H1 (cell line): ENCODE results near the gene FAM24A. TPM values are rescaled to one million over a fixed set of nuclear protein-coding genes. Genes with fewer than 3 reads are reported as not detected.

Experiments used
- CTCF ChIA-PET: fragments of 300-600 bp; sonication (Branson Sonifier 250); formaldehyde crosslinking; loops from one replicate; lab custom pipeline; 2021; ENCODE audit not compliant: partially characterized antibody; lab: Charles Lee
- POLR2A ChIA-PET: fragments of 300-600 bp; sonication (Branson Sonifier 250); formaldehyde crosslinking; loops from one replicate; lab custom pipeline; 2021; ENCODE audit warnings: inconsistent platforms; ENCODE audit not compliant: partially characterized antibody; lab: Charles Lee
- DNase-seq, 2 experiments: peaks; one replicate each; pipeline versions ENCODE4 v3.0.0 to v3.0.0-alpha.2; 2010 to 2022; ENCODE audit warnings: low spot score in 2 of 2, low read depth in 1 of 2, mixed read lengths in 1 of 2
- FAIRE-seq: peaks from 2 replicates; lab custom pipeline; 2011; peaks lifted over from hg19 to GRCh38; lab: Jason Lieb, UNC
- H2AFZ ChIP-seq: 2 replicates; pipeline ENCODE4 v1.8.1; 2012; ENCODE audit warnings: low read length, inconsistent platforms
- H2AK5ac ChIP-seq: 2 replicates; pipeline ENCODE4 v1.6.1; 2013; ENCODE audit warnings: low read depth, low read length
- H2BK120ac ChIP-seq: replicated peaks from 2 replicates; pipeline ENCODE3; 2013; ENCODE audit warnings: low read depth, low read length, inconsistent platforms
- H2BK12ac ChIP-seq: 2 replicates; pipeline ENCODE4 v1.6.1; 2013; ENCODE audit warnings: low read depth, low read length
- H2BK15ac ChIP-seq: 2 replicates; pipeline ENCODE4 v1.6.1; 2013; ENCODE audit warnings: low read length
- H2BK20ac ChIP-seq: 2 replicates; pipeline ENCODE4 v1.6.1; 2013; ENCODE audit warnings: low read length
- H2BK5ac ChIP-seq: 2 replicates; pipeline ENCODE4 v1.6.1; 2013; ENCODE audit warnings: low read depth, low read length
- H3K14ac ChIP-seq: 2 replicates; pipeline ENCODE4 v1.6.1; 2013; ENCODE audit warnings: inconsistent platforms; ENCODE audit not compliant: insufficient read length
- H3K18ac ChIP-seq: 2 replicates; pipeline ENCODE4 v1.6.1; 2013; ENCODE audit warnings: low read length; ENCODE audit errors: extremely low read depth
- H3K23ac ChIP-seq: 2 replicates; pipeline ENCODE4 v1.6.1; 2013; ENCODE audit warnings: inconsistent platforms; ENCODE audit not compliant: insufficient read length
- H3K23me2 ChIP-seq: 2 replicates; pipeline ENCODE4 v1.6.1; 2013; ENCODE audit warnings: low read depth, low read length
- H3K27ac ChIP-seq: 2 replicates; pipeline ENCODE4 v1.6.1; 2011; ENCODE audit warnings: low read depth, low read length, inconsistent platforms
- H3K27me3 ChIP-seq, 4 experiments: replicated peaks in 1 of 4; 1 replicate in 1 of 4; 2 replicates in 3 of 4; pipeline versions ENCODE4 v1.6.1 to v1.8.1; 2011 to 2013; ENCODE audit warnings: low read length in 3 of 4, mild to moderate bottlenecking in 3 of 4, inconsistent platforms in 2 of 4, mixed read lengths in 2 of 4, moderate library complexity in 1 of 4; ENCODE audit not compliant: control insufficient read depth in 3 of 4, insufficient read depth in 3 of 4; ENCODE audit errors: extremely low read depth in 1 of 4
- H3K36me3 ChIP-seq, 4 experiments: 2 replicates each; pipeline versions ENCODE4 v1.6.1 to v1.8.1; 2011 to 2013; ENCODE audit warnings: mild to moderate bottlenecking in 4 of 4, low read length in 3 of 4, moderate library complexity in 2 of 4, control low read depth in 1 of 4, inconsistent platforms in 1 of 4; ENCODE audit not compliant: insufficient read depth in 4 of 4, control insufficient read depth in 2 of 4
- H3K4ac ChIP-seq: replicated peaks from 2 replicates; pipeline ENCODE3; 2013; ENCODE audit warnings: low read length, low read depth, mixed read lengths, inconsistent platforms; ENCODE audit not compliant: insufficient read length
- H3K4me1 ChIP-seq, 4 experiments: replicated peaks in 1 of 4; 1 replicate in 1 of 4; 2 replicates in 3 of 4; pipeline versions ENCODE4 v1.6.1 to v1.8.1; 2011 to 2013; ENCODE audit warnings: low read length in 3 of 4, inconsistent platforms in 2 of 4, mixed read lengths in 1 of 4; ENCODE audit not compliant: insufficient read depth in 4 of 4, control insufficient read depth in 3 of 4
- H3K4me2 ChIP-seq, 2 experiments: 2 replicates each; pipeline versions ENCODE4 v1.6.1 to v1.8.1; 2011 to 2013; ENCODE audit warnings: low read depth in 2 of 2, low read length in 2 of 2, control low read depth in 1 of 2, inconsistent platforms in 1 of 2, mild to moderate bottlenecking in 1 of 2; ENCODE audit not compliant: insufficient read depth in 1 of 2
- H3K4me3 ChIP-seq, 4 experiments: fragments of 200-600, 300-600 bp in 1 of 4; sonication (generic), shearing (Covaris generic), sonication (Bioruptor Twin) in 1 of 4; 2 replicates each; pipeline versions ENCODE4 v1.5.1 to v1.8.1; 2011 to 2016; ENCODE audit warnings: low read length in 4 of 4, low read depth in 3 of 4, control low read depth in 2 of 4, inconsistent platforms in 2 of 4, mild to moderate bottlenecking in 2 of 4, mixed read lengths in 1 of 4, moderate library complexity in 1 of 4; ENCODE audit not compliant: insufficient read depth in 2 of 4; ENCODE audit errors: extremely low read depth in 1 of 4
- H3K56ac ChIP-seq: replicated peaks from 2 replicates; pipeline ENCODE3; 2013; ENCODE audit warnings: low read depth, mild to moderate bottlenecking, mixed read lengths, low read length, inconsistent platforms; ENCODE audit not compliant: insufficient read length
- H3K79me1 ChIP-seq: 2 replicates; pipeline ENCODE4 v1.6.1; 2013; ENCODE audit warnings: low read depth, low read length, control low read depth
- H3K79me2 ChIP-seq, 2 experiments: 2 replicates each; pipeline versions ENCODE4 v1.6.1 to v1.8.1; 2012 to 2013; ENCODE audit warnings: low read length in 2 of 2, mild to moderate bottlenecking in 2 of 2, inconsistent platforms in 1 of 2; ENCODE audit not compliant: insufficient read depth in 2 of 2, control insufficient read depth in 1 of 2
- H3K9ac ChIP-seq, 4 experiments: replicated peaks in 1 of 4; 1 replicate in 1 of 4; 2 replicates in 3 of 4; pipeline versions ENCODE4 v1.6.1 to v1.8.1; 2011 to 2013; ENCODE audit warnings: low read depth in 3 of 4, low read length in 3 of 4, control low read depth in 2 of 4, mild to moderate bottlenecking in 2 of 4, moderate library complexity in 2 of 4, inconsistent platforms in 1 of 4; ENCODE audit errors: extremely low read depth in 1 of 4
- H3K9me3 ChIP-seq, 2 experiments: 2 replicates each; pipeline versions ENCODE4 v1.6.1 to v1.8.1; 2012 to 2013; ENCODE audit warnings: mild to moderate bottlenecking in 2 of 2, moderate library complexity in 2 of 2, control low read depth in 1 of 2, inconsistent platforms in 1 of 2, low read depth in 1 of 2, low read length in 1 of 2, mixed read lengths in 1 of 2; ENCODE audit not compliant: insufficient read depth in 2 of 2
- H4K20me1 ChIP-seq, 2 experiments: replicated peaks in 1 of 2; 2 replicates each; pipeline versions ENCODE3 to v1.8.1; 2011 to 2013; ENCODE audit warnings: inconsistent platforms in 2 of 2, low read length in 2 of 2, mild to moderate bottlenecking in 1 of 2; ENCODE audit not compliant: insufficient read depth in 2 of 2, control insufficient read depth in 1 of 2
- H4K5ac ChIP-seq: 2 replicates; pipeline ENCODE4 v1.6.1; 2013; ENCODE audit warnings: low read length, low read depth, mixed read lengths, inconsistent platforms; ENCODE audit not compliant: insufficient read length
- H4K8ac ChIP-seq: 2 replicates; pipeline ENCODE4 v1.8.0; 2013; ENCODE audit warnings: mild to moderate bottlenecking, moderate library complexity, low read length, inconsistent platforms; ENCODE audit not compliant: insufficient read depth; ENCODE audit errors: extremely low read depth
- H4K91ac ChIP-seq: replicated peaks from 2 replicates; pipeline ENCODE3; 2013; ENCODE audit warnings: low read length, mixed read lengths, inconsistent platforms; ENCODE audit not compliant: insufficient read length
- ASH2L ChIP-seq: fragments of 200-600, 300-600 bp; sonication (generic); IDR thresholded peaks from one replicate; pipeline ENCODE4 v1.7.1; 2017; ENCODE audit warnings: low read length
- BRCA1 ChIP-seq: IDR thresholded peaks from 2 replicates; pipeline ENCODE4 v1.6.1; 2012; ENCODE audit warnings: low read depth, low read length, improper control_type of control experiment
- CHD2 ChIP-seq: IDR thresholded peaks from 2 replicates; pipeline ENCODE4 v1.6.1; 2012; ENCODE audit warnings: low read length, improper control_type of control experiment
- CTBP2 ChIP-seq: IDR thresholded peaks from 2 replicates; pipeline ENCODE4 v1.7.0; 2011; ENCODE audit warnings: borderline replicate concordance, mild to moderate bottlenecking, moderate library complexity, mixed read lengths, low read length; ENCODE audit not compliant: insufficient read depth, insufficient read length
- EP300 ChIP-seq, 2 experiments: IDR thresholded peaks; 1 replicate in 1 of 2; 2 replicates in 1 of 2; pipeline ENCODE4 v1.6.1; 2011 to 2012; ENCODE audit warnings: low read depth in 2 of 2, low read length in 2 of 2, mild to moderate bottlenecking in 2 of 2, borderline replicate concordance in 1 of 2, inconsistent platforms in 1 of 2, moderate library complexity in 1 of 2
- FOSL1 ChIP-seq: IDR thresholded peaks from 2 replicates; pipeline ENCODE4 v1.6.1; 2011; ENCODE audit warnings: mild to moderate bottlenecking, low read depth, low read length, moderate library complexity; ENCODE audit not compliant: insufficient read depth
- JUND ChIP-seq: IDR thresholded peaks from 2 replicates; pipeline ENCODE4 v1.6.1; 2011; ENCODE audit warnings: mild to moderate bottlenecking, improper control_type of control experiment, low read length
- KDM4A ChIP-seq: IDR thresholded peaks from one replicate; pipeline ENCODE4 v1.7.1; 2012; ENCODE audit warnings: low read depth, mild to moderate bottlenecking, moderate library complexity, low read length, inconsistent platforms; ENCODE audit not compliant: severe bottlenecking
- POLR2AphosphoS5 ChIP-seq: IDR thresholded peaks from 2 replicates; pipeline ENCODE4 v1.6.1; 2011; ENCODE audit warnings: low read depth, low read length
- POU5F1 ChIP-seq: IDR thresholded peaks from 2 replicates; pipeline ENCODE4 v1.6.1; 2011; ENCODE audit warnings: low read depth, mild to moderate bottlenecking, low read length, moderate library complexity
- RBBP5 ChIP-seq: IDR thresholded peaks from 2 replicates; pipeline ENCODE4 v1.7.1; 2012; ENCODE audit warnings: low read depth, mild to moderate bottlenecking, inconsistent platforms, low read length, moderate library complexity, borderline replicate concordance
- TAF1 ChIP-seq: IDR thresholded peaks from 2 replicates; pipeline ENCODE4 v1.6.1; 2011; ENCODE audit warnings: mild to moderate bottlenecking, low read depth, low read length
- ZNF274 ChIP-seq: IDR thresholded peaks from 2 replicates; pipeline ENCODE4 v1.7.0; 2012; ENCODE audit warnings: low read length, borderline replicate concordance; ENCODE audit errors: extremely low read depth
- WGBS, 2 experiments: shearing (Covaris generic) in 1 of 2; methylation state at CpG; one replicate each; pipeline versions ENCODE4 v1.1.6 to v1.1.7; 2013 to 2015; ENCODE audit warnings: low lambda C conversion rate in 2 of 2, mixed read lengths in 2 of 2, inconsistent platforms in 1 of 2, low coverage in 1 of 2, missing lambda C conversion rate in 1 of 2; ENCODE audit not compliant: insufficient replicate concordance in 2 of 2, insufficient coverage in 1 of 2, insufficient read length in 1 of 2; ENCODE audit errors: extremely low coverage in 1 of 2, missing lambda C conversion rate in 1 of 2; 5-methylcytosine and 5-hydroxymethylcytosine counted together
- polyA plus RNA-seq, 7 experiments: library from polyadenylated mRNA; depleted of rRNA in 3 of 7; stranded (reverse) in 5 of 7; unstranded in 2 of 7; fragments of >200 nt in 5 of 7; fragments of 200-250 nt in 2 of 7; gene quantifications; 1 replicate in 5 of 7; 2 replicates in 1 of 7; 4 replicates in 1 of 7; pipeline versions ENCODE4 v1.2.1 to v1.2.3, GENCODE V29; 2011 to 2013; ENCODE audit warnings: missing spikeins in 2 of 7, mixed read lengths in 2 of 7
- total RNA-seq: library from RNA; stranded (reverse); fragmentation: NEBNext Ultra II Directional; extraction: Animal tissue kit (Norgen Biotek cat#: 25700); gene quantifications from 2 replicates; pipeline ENCODE4 v1.2.1, GENCODE V29; 2021
- TF ChIP-seq, protein P1 (sequence below): IDR thresholded peaks from 2 replicates; pipeline ENCODE4 v1.6.1; 2011; ENCODE audit warnings: low read length, improper control_type of control experiment

Gene FAM24A
- total and polyA plus RNA-seq, 2 of the 8 experiments (the other 6 are each of a cell fraction or from before 2014, with no cell fraction given): not detected

DNA sequence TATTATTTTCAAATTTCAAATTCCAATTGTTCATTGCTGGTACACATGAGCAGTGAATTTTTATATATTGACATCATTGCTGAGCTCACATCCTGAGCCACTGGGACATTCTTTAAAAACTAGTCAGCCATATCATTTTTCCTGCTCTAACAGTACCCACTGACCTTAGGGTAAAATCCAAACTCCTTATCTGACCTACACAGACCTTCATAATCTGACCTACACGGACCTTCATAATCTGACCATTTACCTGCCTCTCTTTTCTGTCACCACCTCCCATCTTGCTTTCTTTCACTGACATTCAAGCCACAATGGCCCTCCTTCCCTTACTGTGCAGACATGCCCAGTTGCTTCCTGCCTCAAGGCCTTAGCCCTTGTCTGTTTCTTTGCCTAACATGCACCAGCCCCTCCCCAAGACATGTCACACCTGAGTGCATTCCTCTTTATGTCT is 48.7 kb upstream of the FAM24A start:
- Histone ChIP-seq H3K4me1 (peaks cover 0 to 5% (median under 1%) of the 10 kb centered on the region in 4 experiments; a peak in 2 of 7 replicates), H4K8ac (no peak overlapping the region), H2AFZ (no peak overlapping the region), H2BK5ac (0 out of 2 replicates have a peak overlapping the region, but pooled peaks have one; percentile 28), H3K79me2 (no peaks in the 10 kb centered on the region), H3K9me3 (peaks cover 5 to 6% of the 10 kb centered on the region in 2 experiments; a peak in 3 of 4 replicates), H2BK12ac (no peak overlapping the region), H2BK20ac (no peak overlapping the region), H3K27me3 (no peaks in the 10 kb centered on the region), H3K56ac (no peak overlapping the region), H3K79me1 (no peaks in the 10 kb centered on the region), H3K23ac (no peak overlapping the region), H2BK120ac (peak overlapping the region; percentile 29), H3K4ac (peak overlapping the region; percentile 36), H2AK5ac (no peak overlapping the region), H2BK15ac (no peak overlapping the region), H3K23me2 (no peaks in the 10 kb centered on the region), H3K4me3 (no peak overlapping the region), H3K9ac (no peak overlapping the region), H3K36me3 (no peaks in the 10 kb centered on the region), H3K14ac (no peak overlapping the region), H4K20me1 (no peaks in the 10 kb centered on the region), H3K27ac (no peak overlapping the region), H3K18ac (no peak overlapping the region), H4K91ac (no peak overlapping the region), H4K5ac (no peak overlapping the region), H3K4me2 (no peak overlapping the region)
- no peak for FAIRE-seq
- POLR2A ChIA-PET: no interaction called here
- no peak for DNase-seq
- CTCF ChIA-PET: no interaction called here
- 100% methylated on average over 1 of the region's 1 CpG; no CpG with 5 or more reads in 1 of the 2 experiments for whole genome bisulfite sequencing, 2 experiments
- no peak for TF ChIP-seq POLR2AphosphoS5
- TF ChIP-seq CHD2: no peak
- TF ChIP-seq EP300 (IDR thresholded peaks at IDR 0.05; ENCODE audit: borderline replicate concordance in 1 of 2, low read depth in 2 of 2, low read length in 2 of 2): no peak
- no peak for TF ChIP-seq JUND
- no peak for TF ChIP-seq BRCA1
- TF ChIP-seq ASH2L: no peak
- TF ChIP-seq TAF1: no peak
- no peak for TF ChIP-seq ZNF274
- no peak for TF ChIP-seq RBBP5
- TF ChIP-seq KDM4A: no peak
- no peak for TF ChIP-seq CTBP2
- no peak for TF ChIP-seq POU5F1
- TF ChIP-seq, protein P1, sequence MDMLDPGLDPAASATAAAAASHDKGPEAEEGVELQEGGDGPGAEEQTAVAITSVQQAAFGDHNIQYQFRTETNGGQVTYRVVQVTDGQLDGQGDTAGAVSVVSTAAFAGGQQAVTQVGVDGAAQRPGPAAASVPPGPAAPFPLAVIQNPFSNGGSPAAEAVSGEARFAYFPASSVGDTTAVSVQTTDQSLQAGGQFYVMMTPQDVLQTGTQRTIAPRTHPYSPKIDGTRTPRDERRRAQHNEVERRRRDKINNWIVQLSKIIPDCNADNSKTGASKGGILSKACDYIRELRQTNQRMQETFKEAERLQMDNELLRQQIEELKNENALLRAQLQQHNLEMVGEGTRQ: no peak
- TF ChIP-seq FOSL1: no peak
